ENCODE measurements around the gene PLCXD3.
A peak's percentile ranks its signal among the peaks of the same experiment; 100 is the strongest.
"Not testable (repeated sequence)": the region's sequence is repeated elsewhere in the genome, so short reads cannot be mapped to it uniquely, and the experiment has no call there.

PLCXD3 gene

GRCh38 chr5:41337724-41338123 lies 172.7 kb downstream of the PLCXD3 start:
- no peak for TF ChIP-seq CTCF (IDR thresholded peaks at IDR 0.05; ENCODE audit: low read depth, low read length)
- H3K4me3 ChIP-seq (ENCODE audit: low read depth, low read length) = no peak overlapping the region

- TF ChIP-seq CTCF (IDR thresholded peaks at IDR 0.05; ENCODE audit: low read depth, low read length) = no peak
- no peak overlapping the region for H3K4me3 ChIP-seq (ENCODE audit: low read depth, low read length)
These were observed 173.2 kb downstream of the PLCXD3 start for GRCh38 chr5:41337216-41337615.

- no peak for TF ChIP-seq CTCF (IDR thresholded peaks at IDR 0.05; ENCODE audit: low read depth, low read length)
- H3K4me3 ChIP-seq (ENCODE audit: low read depth, low read length) = no peak overlapping the region
These were observed 173.9 kb downstream of the PLCXD3 start for GRCh38 chr5:41336471-41336870.

- no peak for TF ChIP-seq CTCF (IDR thresholded peaks at IDR 0.05; ENCODE audit: low read depth, low read length)
- H3K4me3 ChIP-seq (ENCODE audit: low read depth, low read length) = no peak overlapping the region
These were observed 174.7 kb downstream of the PLCXD3 start for GRCh38 chr5:41335596-41336181.

GRCh38 chr5:41334758-41335157 lies 175.6 kb downstream of the PLCXD3 start:
- no peak for TF ChIP-seq CTCF (IDR thresholded peaks at IDR 0.05; ENCODE audit: low read depth, low read length)
- no peak overlapping the region for H3K4me3 ChIP-seq (ENCODE audit: low read depth, low read length)

- TF ChIP-seq CTCF (IDR thresholded peaks at IDR 0.05; ENCODE audit: low read depth, low read length) = no peak
- H3K4me3 ChIP-seq (ENCODE audit: low read depth, low read length) = 0 out of 2 replicates have a peak overlapping the region, but pooled peaks have one; percentile 1
These were observed 176.2 kb downstream of the PLCXD3 start for GRCh38 chr5:41334221-41334620.

GRCh38 chr5:41325074-41325473 lies 185.3 kb downstream of the PLCXD3 start:
- no peak for TF ChIP-seq CTCF (IDR thresholded peaks at IDR 0.05; ENCODE audit: low read depth, low read length)
- no peak overlapping the region for H3K4me3 ChIP-seq (ENCODE audit: low read depth, low read length)

GRCh38 chr5:41322826-41323225 lies 187.6 kb downstream of the PLCXD3 start:
- H3K4me3 ChIP-seq (ENCODE audit: low read depth, low read length) = not testable (repeated sequence)
